Amygdala (tissue), 56 donors: ENCODE measurements around the gene FUZ.
"Not testable (repeated sequence)": the region's sequence is repeated elsewhere in the genome, so short reads cannot be mapped to it uniquely, and the experiment has no call there.

Experiments used
- DNase-seq, 56 donors: peaks; one replicate each; lab custom pipeline; 2025; lab: John Stamatoyannopoulos, UW

Gene FUZ

DNA sequence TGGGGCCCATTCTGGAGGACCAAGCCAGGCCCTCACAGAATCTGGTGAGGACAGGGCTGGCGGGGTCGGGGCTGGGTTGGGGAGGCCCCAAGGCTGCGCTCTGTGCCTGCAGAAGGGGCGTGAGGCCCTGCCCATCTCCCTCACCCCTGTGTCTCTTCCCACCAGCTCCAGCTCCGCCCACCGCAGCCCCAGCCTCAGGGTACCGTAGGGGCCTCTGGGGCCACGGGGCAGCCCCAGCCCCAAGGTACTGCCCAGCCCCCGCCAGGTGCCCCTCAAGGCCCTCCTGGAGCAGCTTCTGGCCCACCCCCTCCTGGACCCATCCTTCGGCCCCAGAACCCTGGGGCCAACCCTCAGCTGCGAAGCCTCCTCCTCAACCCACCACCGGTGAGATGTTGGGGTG is 22.5 kb upstream of the FUZ start:
- no peak for DNase-seq

DNA sequence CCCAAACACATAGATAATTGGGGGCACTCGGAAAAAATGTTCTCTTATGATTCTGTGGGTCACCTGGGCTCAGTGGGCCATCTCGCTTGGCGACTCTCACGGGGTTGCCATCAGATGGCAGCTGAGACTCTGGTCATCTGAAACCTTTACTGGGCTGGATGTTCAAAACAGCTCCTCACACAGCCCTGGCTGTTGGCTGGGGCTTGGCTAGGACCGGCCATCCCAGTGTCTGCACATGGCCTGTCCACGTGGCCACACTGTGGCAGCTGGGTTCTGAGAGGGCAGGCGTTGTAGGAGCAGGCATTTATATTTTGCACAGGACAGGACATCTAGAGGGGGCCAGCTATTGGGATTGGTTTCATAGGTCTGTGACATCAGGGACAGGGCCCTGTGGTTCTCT is 20.5 kb upstream of the FUZ start:
- peak in 1 of 56 donors; percentile 4 for DNase-seq

GRCh38 chr19:49832556-49832955 is 19.5 kb upstream of the FUZ start:
- no peak for DNase-seq

GRCh38 chr19:49831592-49831991 is 18.5 kb upstream of the FUZ start:
- no peak for DNase-seq

GRCh38 chr19:49830766-49831165 is 17.7 kb upstream of the FUZ start:
- DNase-seq = no peak

GRCh38 chr19:49829721-49830120 is 16.6 kb upstream of the FUZ start:
- DNase-seq = no peak

- DNase-seq = no peak
Measured at GRCh38 chr19:49829200-49829599, 16.1 kb upstream of the FUZ start.

DNA sequence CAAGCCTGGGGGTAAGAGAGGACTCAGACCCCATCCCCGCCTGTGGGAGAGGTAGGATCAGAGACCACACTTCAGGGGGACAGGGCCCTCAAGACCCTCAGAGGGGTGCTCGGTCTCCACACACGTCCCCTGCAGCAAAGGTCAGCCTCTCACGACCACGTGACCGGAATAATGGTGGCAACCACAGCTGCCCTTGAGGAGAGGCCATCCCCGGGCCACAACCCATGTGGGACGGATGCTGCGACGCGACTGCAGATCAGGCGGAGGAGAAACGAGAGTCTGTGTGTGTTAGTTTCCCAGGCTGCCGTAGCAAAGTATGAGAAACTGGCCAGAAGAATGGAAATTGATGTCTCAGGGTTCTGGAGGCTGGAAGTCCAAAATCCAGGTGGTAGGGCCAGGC is 13.9 kb upstream of the FUZ start:
- no peak for DNase-seq

DNA sequence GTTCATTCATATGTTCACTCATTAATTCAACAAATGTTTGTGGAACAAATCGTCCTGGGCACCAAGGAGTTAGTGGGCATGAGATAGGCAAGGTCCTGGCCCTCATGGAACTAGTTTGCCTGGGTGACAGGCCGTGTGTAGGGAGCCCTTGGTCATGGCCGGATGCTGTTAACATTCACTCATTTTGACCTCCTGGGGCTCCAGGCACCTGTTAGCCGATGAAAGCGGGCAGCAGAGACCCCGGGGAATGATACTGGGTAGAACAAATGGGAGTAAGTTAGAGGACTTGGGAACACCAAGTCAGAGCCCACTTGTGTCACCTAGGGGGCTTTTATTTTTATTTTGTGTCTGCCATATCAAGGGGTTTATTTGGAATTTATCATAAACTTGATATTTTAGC is 11.6 kb upstream of the FUZ start:
- no peak for DNase-seq

- DNase-seq = no peak
Measured at GRCh38 chr19:49823472-49823871, 10.4 kb upstream of the FUZ start.

- DNase-seq = no peak
Measured at GRCh38 chr19:49820125-49820524, 7.0 kb upstream of the FUZ start.

DNA sequence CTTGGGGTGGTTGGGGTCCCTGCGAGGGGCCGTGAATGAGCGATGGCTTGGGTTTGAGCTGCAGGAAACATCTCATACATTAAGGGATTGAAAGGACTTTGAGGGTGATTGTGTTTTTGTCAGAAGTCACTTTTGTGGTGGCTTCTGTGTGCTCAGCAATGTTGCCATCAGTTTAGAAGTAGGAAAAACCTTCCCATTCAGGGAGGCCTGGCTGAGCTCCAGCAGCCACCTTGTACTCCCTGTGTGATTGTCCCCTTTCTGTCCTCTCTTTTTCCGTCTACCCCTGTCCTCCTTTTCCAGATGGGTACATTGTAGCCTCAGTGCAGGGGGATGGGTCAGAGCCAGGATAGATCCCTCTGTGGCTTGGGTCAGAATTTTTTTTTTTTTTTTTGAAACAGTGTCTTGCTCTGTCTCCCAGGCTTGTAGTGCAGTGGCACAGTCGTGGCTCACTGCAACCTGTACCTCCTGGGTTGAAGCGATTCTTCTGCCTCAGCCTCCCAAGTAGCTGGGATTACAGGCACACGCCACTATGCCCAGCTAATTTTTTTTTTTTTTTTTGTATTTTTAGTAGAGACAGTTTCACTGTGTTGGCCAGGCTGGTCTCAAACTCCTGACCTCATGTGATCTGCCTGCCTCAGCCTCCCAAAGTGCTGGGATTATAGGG is 6.5 kb upstream of the FUZ start:
- not testable (repeated sequence) for DNase-seq

GRCh38 chr19:49818649-49819370 is 5.7 kb upstream of the FUZ start:
- peak in 1 of 56 donors; percentile 45 for DNase-seq

GRCh38 chr19:49817964-49818648 is 5.0 kb upstream of the FUZ start, which contains the start of gene MED25:
Gene MED25 (plus strand): TSS chr19:49818289. CDS start chr19:49818342, 53 bp downstream.
- peak; percentile 33 to 96 (median 78) for DNase-seq

GRCh38 chr19:49816590-49816989 is 3.5 kb upstream of the FUZ start:
- no peak for DNase-seq

DNA sequence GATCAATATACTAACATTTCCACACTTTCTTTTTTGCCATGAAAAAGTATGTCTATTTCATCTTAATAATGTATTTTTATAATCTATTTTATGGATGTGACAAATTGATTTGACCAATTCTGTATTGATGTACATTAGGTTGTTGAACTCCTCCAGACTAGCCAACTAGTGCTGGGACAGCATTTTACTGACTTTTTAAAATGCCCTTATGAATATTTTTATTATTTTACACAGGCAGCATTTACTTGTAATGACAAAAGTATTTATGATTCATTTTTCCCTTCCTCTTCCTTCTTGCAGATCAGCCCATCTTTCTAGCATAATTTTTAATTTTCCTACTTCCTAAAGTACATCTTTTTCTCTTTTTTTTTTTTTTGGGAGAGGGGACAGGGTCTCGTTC is 918 bp upstream of the FUZ start:
- DNase-seq = no peak

- no peak for DNase-seq
Measured at GRCh38 chr19:49812452-49812996, 568 bp downstream of the FUZ start.

GRCh38 chr19:49811328-49811727 is 1.8 kb downstream of the FUZ start:
- DNase-seq = no peak

GRCh38 chr19:49809941-49810389 is 3.1 kb downstream of the FUZ start:
- peak in 1 of 56 donors; percentile 30 for DNase-seq

- peak in 37 of 56 donors; percentile 12 to 68 (median 43) for DNase-seq
Measured at GRCh38 chr19:49809160-49809940, 3.7 kb downstream of the FUZ start.
